ENCODE data around the gene ADAM11. TPM values are rescaled to one million over a fixed set of nuclear protein-coding genes. Genes with fewer than 3 reads are reported as not detected.

ADAM11 gene
- total RNA-seq, 1 experiment from 2014 or later, result 3.4 TPM

DNA sequence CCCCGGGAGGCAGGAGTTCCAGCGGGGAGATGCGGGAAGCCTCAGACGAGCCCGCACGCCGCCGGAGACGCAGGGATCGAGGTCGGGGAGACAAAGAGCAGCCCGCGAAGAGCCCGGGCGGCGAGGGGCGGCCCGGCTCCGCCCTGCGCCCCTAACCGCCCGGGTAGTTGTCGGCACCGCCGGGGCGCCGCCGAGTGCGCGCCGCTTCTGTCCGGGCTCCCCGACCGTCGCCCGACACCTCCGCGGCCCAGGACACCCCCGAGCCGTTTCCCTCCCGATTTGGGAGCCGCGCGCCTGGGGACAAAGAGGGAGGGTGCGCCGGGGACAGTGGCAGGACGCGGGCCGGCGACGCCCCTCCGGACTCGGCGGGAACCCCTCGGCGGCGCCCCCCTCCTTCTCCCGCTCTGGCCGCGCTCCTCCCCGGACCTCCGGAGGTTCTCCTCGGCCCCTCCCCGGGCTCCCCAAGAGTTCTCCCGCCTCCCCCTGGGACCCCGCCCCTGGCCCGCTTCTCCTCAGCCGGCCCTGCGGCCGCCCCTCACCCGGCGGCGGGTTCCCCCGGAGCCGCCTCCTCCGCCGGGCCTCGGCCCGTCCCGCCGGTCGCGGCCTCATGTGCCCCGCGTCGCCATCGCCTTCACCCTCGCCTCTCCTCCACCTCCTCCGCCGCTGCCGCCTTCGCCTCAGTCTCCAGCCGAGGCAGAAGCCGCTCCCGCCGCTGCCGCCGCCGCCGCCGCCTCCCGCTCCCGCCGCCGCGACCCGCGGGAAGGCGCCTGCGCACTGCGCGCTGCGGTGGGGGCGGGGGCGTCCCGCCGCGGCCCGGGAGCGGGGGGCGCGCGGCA is 71.0 kb downstream of the ADAM11 start, which contains the start of gene GJC1:
Gene GJC1 (minus strand): TSS at position 765 of the 836 bp plus-strand sequence. CDS start 24,470 bp downstream, outside the sequence.
- peak; percentile 46 for DNase-seq (ENCODE audit: low read depth)

DNA sequence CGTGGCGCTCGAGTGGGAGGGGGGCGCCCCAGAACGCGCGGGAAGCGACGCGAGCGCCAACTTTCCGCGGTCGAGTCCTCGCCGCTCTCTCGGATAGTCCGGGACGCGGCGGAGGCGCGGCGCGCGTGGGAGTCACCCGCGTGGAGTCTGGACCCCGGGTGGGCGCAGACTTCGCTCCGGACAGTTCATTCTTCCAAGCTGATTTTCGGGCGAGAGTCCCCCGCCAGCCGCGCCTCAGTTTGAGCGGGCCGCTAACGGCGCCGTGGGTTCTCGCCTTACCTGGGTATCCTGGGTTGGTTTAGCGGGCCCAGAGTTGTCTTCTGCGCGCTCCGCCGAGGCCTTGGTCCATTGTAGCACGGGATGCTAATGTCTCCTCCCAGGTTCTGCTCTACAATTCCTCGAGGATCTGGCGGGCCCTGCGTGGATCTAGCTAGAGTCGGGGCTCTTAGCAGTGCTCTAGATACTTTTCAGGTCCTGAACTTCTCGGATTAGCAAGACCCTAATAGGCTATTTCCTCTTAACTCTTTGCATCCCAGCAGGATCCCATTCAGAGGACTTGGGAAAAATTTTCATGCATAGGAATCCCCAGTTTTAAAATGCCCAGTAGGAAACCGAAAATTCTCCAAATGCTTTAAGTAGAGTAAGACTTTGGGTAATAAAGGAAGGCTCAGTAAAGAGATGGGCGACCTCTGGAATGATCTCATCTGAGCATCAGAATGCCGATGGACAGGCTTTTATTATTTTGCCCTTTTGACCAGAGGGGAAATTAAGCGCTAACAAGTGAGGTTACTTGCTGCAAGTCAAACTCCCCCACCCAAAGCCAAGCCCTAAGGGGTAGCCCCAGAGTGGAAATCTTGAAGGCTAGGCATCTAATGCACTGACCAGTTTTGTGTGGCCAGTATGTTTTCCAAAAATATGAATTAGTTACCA is 71.8 kb downstream of the ADAM11 start:
- no peak for DNase-seq (ENCODE audit: low read depth)

DNA sequence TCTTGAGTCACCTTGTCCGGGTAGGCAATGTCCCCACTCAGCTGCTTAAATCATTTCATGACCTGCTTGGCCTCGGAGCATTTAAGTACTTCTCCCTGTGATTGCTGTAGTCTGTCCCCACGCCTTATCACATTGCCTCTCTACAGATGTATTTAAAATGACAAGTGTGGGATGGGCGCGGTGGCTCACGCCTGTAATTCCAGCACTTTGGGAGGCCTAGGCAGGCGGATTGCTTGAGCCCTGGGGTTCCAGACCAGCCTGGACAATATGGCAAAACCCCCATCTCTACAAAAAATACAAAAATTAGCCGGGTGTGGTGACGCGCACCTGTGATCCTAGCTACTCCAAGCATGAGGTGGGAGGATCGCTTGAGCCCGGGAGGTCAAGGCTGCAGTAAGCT is 72.6 kb downstream of the ADAM11 start:
- DNase-seq (ENCODE audit: low read depth), result no peak

Small RNA genes lying within 50 kb of the gene (small RNA-seq; reads per million reads assigned to genes)
- not detected for gene RN7SL819P

Other genes with a start within 250 kb of the ADAM11 start
- gene FZD2, start 201.5 kb upstream of the ADAM11 start, total RNA-seq (2014; rRNA removed; shearing (Covaris generic)), result 9.7 and 14.6 TPM in 2 replicates
- gene MEIOC, start 102.5 kb upstream of the ADAM11 start, total RNA-seq (2014; rRNA removed; shearing (Covaris generic)), result 0.02 and 0.03 TPM in 2 replicates
- gene CCDC43, start 69.2 kb upstream of the ADAM11 start, total RNA-seq (2014; rRNA removed; shearing (Covaris generic)), result 40.9 and 41.3 TPM in 2 replicates
- gene DBF4B, start 50.3 kb upstream of the ADAM11 start, total RNA-seq (2014; rRNA removed; shearing (Covaris generic)), result 11.4 and 11.6 TPM in 2 replicates
- gene GJC1, start 71.3 kb downstream of the ADAM11 start, total RNA-seq (2014; rRNA removed; shearing (Covaris generic)), result 26.0 and 42.7 TPM in 2 replicates
- gene HIGD1B, start 88.9 kb downstream of the ADAM11 start, total RNA-seq (2014; rRNA removed; shearing (Covaris generic)), result not detected in 2 replicates
- 122 and 137 TPM in 2 replicates for gene EFTUD2, start 140.5 kb downstream of the ADAM11 start, total RNA-seq (2014; rRNA removed; shearing (Covaris generic))
- 0.07 and 0.18 TPM in 2 replicates for gene GFAP, start 156.5 kb downstream of the ADAM11 start, total RNA-seq (2014; rRNA removed; shearing (Covaris generic))
- 13.1 and 15.9 TPM in 2 replicates for gene KIF18B, start 188.8 kb downstream of the ADAM11 start, total RNA-seq (2014; rRNA removed; shearing (Covaris generic))
- 3.1 and 3.6 TPM in 2 replicates for gene C1QL1, start 209.3 kb downstream of the ADAM11 start, total RNA-seq (2014; rRNA removed; shearing (Covaris generic))

Data from HT1080 (cell line).